Loucy (cell line): ENCODE measurements around the gene SMURF2.

Experiments used
- H2AFZ ChIP-seq: fragments of 200-600 bp; sonication (generic); 2 replicates; pipeline ENCODE4 v1.6.0; 2016; ENCODE audit warnings: antibody characterized with exemption, mild to moderate bottlenecking, low read length, moderate library complexity
- H3F3A ChIP-seq: fragments of 200-600 bp; 2 replicates; pipeline ENCODE4 v1.6.0; 2016; ENCODE audit warnings: antibody characterized with exemption, low read depth, mild to moderate bottlenecking
- H3K27me3 ChIP-seq: fragments of 200-600 bp; sonication (generic); 2 replicates; pipeline ENCODE4 v1.6.1; 2014; ENCODE audit warnings: low read length, mild to moderate bottlenecking; ENCODE audit not compliant: insufficient read depth, poor library complexity, severe bottlenecking
- H3K36me3 ChIP-seq: fragments of 200-600 bp; sonication (generic); 2 replicates; pipeline ENCODE4 v1.6.1; 2016; ENCODE audit warnings: low read length; ENCODE audit not compliant: insufficient read depth
- H3K4me1 ChIP-seq: fragments of 200-600 bp; sonication (generic); 2 replicates; pipeline ENCODE4 v1.5.1; 2014; ENCODE audit warnings: low read length, mild to moderate bottlenecking; ENCODE audit not compliant: insufficient read depth, poor library complexity, severe bottlenecking
- H3K4me2 ChIP-seq: fragments of 200-600 bp; sonication (generic); 2 replicates; pipeline ENCODE4 v1.6.0; 2014; ENCODE audit warnings: antibody characterized with exemption, low read length, low read depth, mild to moderate bottlenecking; ENCODE audit not compliant: poor library complexity, severe bottlenecking
- H3K4me3 ChIP-seq: fragments of 200-600 bp; sonication (generic); 2 replicates; pipeline ENCODE4 v1.5.1; 2014; ENCODE audit warnings: low read length, mild to moderate bottlenecking, mixed read lengths; ENCODE audit not compliant: poor library complexity, severe bottlenecking
- H3K79me2 ChIP-seq: fragments of 200-600 bp; sonication (generic); 2 replicates; pipeline ENCODE4 v1.6.1; 2014; ENCODE audit warnings: low read length; ENCODE audit not compliant: insufficient read depth
- H3K9ac ChIP-seq: fragments of 200-600 bp; sonication (generic); 2 replicates; pipeline ENCODE4 v1.6.0; 2014; ENCODE audit warnings: mild to moderate bottlenecking, low read depth, low read length, moderate library complexity; ENCODE audit not compliant: poor library complexity, severe bottlenecking
- H3K9me2 ChIP-seq: fragments of 200-600 bp; sonication (generic); replicated peaks from 2 replicates; pipeline ENCODE4 v1.6.1; 2016; ENCODE audit warnings: low read depth, low read length, mixed read lengths
- H3K9me3 ChIP-seq: fragments of 200-600 bp; sonication (generic); 2 replicates; pipeline ENCODE4 v1.6.1; 2014; ENCODE audit warnings: mild to moderate bottlenecking, antibody characterized with exemption, low read length, low read depth; ENCODE audit not compliant: insufficient read depth
- H4K20me1 ChIP-seq: fragments of 200-600 bp; sonication (generic); 2 replicates; pipeline ENCODE4 v1.6.0; 2014; ENCODE audit warnings: antibody characterized with exemption, low read length, mild to moderate bottlenecking; ENCODE audit not compliant: insufficient read depth, poor library complexity, severe bottlenecking
- EZH2phosphoT487 ChIP-seq: fragments of 200-600 bp; IDR thresholded peaks from 2 replicates; pipeline ENCODE4 v1.6.1; 2018; ENCODE audit warnings: antibody characterized with exemption, mild to moderate bottlenecking, moderate library complexity, borderline replicate concordance
- TF ChIP-seq, protein P1 (sequence below): fragments of 200-600 bp; sonication (generic); conservative IDR thresholded peaks from 2 replicates; pipeline ENCODE4 v1.5.1; 2014; ENCODE audit warnings: mild to moderate bottlenecking, antibody characterized with exemption, low read length

Gene SMURF2

DNA sequence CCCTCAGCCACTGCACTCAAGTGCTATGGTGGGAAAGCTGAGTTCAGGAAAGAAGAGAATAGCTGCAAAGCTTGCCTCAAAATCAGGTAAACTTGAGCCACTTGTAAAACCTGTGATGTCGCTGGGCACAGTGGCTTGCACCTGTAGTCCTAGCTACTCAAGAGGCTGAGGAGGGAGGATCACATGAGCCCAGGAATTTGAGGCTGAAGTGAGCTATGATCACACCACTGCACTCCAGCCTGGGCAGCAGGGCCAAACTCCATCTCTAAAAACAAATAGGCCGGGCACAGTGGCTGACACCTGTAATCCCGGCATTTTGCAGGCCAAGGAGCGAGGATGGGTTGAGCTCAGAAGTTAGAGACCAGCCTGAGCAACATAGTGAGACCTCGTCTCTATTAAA, 26.4 kb upstream of the SMURF2 start:
- no peak overlapping the region for H3K4me2 ChIP-seq
- H3K9ac ChIP-seq = no peak overlapping the region
- no peak for TF ChIP-seq EZH2phosphoT487
- TF ChIP-seq, protein P1, sequence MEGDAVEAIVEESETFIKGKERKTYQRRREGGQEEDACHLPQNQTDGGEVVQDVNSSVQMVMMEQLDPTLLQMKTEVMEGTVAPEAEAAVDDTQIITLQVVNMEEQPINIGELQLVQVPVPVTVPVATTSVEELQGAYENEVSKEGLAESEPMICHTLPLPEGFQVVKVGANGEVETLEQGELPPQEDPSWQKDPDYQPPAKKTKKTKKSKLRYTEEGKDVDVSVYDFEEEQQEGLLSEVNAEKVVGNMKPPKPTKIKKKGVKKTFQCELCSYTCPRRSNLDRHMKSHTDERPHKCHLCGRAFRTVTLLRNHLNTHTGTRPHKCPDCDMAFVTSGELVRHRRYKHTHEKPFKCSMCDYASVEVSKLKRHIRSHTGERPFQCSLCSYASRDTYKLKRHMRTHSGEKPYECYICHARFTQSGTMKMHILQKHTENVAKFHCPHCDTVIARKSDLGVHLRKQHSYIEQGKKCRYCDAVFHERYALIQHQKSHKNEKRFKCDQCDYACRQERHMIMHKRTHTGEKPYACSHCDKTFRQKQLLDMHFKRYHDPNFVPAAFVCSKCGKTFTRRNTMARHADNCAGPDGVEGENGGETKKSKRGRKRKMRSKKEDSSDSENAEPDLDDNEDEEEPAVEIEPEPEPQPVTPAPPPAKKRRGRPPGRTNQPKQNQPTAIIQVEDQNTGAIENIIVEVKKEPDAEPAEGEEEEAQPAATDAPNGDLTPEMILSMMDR = no peak

DNA sequence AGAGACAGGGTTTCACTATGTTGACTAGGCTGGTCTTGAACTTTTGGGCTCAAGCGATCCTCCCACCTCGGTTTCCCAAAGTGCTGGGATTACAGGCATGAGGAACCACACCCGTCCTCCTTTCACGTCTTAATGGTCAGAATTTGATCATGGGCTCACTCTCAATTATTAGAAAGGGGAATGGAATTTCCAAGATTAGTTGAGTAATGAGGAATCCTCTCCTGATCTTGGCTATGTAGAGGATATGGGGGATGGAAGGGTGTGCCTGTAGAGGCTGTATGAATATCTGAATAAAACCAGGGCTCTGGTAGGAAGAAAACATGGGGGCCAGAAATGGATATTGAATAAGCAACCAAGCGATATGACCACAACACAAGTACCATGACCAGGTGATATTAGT, 25.9 kb upstream of the SMURF2 start:
- H3K9me2 ChIP-seq = no peaks in the 10 kb centered on the region
- H2AFZ ChIP-seq = no peak overlapping the region
- H3K36me3 ChIP-seq = no peaks in the 10 kb centered on the region
- no peak overlapping the region for H3K4me3 ChIP-seq
- H3K9me3 ChIP-seq = no peaks in the 10 kb centered on the region
- peaks cover 4% of the 10 kb centered on the region for H3K4me1 ChIP-seq
- no peaks in the 10 kb centered on the region for H3K27me3 ChIP-seq
- no peaks in the 10 kb centered on the region for H3K79me2 ChIP-seq
- no peaks in the 10 kb centered on the region for H3F3A ChIP-seq
- H3K9ac ChIP-seq = no peak overlapping the region
- no peak for TF ChIP-seq EZH2phosphoT487
- TF ChIP-seq, protein P1 = no peak
- no peaks in the 10 kb centered on the region for H4K20me1 ChIP-seq
- no peak overlapping the region for H3K4me2 ChIP-seq

More for the DNA sequence above, 26.4 kb upstream of the SMURF2 start:
- no peak overlapping the region for H3K4me3 ChIP-seq
- no peaks in the 10 kb centered on the region for H3K79me2 ChIP-seq
- H3K27me3 ChIP-seq = no peaks in the 10 kb centered on the region
- no peak overlapping the region for H2AFZ ChIP-seq
- no peaks in the 10 kb centered on the region for H3K9me2 ChIP-seq
- no peaks in the 10 kb centered on the region for H4K20me1 ChIP-seq
- no peaks in the 10 kb centered on the region for H3K9me3 ChIP-seq
- H3K36me3 ChIP-seq = no peaks in the 10 kb centered on the region
- H3K4me1 ChIP-seq = peaks cover 3% of the 10 kb centered on the region
- H3F3A ChIP-seq = no peaks in the 10 kb centered on the region

DNA sequence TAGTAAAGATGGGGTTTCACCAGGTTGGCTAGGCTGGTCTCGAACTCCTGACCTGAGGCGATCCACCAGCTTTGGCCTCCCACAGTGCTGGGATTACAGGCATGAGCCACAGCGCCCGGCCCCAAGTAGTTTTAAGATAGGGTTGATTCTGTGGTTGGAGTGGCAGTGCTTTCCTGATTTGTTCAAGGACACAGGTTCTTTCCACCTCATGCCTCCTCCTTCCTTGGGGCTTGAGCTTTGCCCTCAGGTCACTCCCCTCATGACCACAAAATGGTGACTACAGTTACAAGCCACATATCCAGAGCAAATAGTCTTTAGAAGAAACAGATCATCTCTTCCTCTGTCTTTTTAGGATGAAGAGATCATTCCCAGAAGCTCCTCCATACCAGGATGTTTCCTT, 25.3 kb upstream of the SMURF2 start:
- Histone ChIP-seq H4K20me1 (no peaks in the 10 kb centered on the region), H3K9ac (no peak overlapping the region), H3F3A (no peaks in the 10 kb centered on the region), H3K4me1 (peaks cover 6% of the 10 kb centered on the region), H2AFZ (no peak overlapping the region), H3K9me2 (no peaks in the 10 kb centered on the region), H3K79me2 (no peaks in the 10 kb centered on the region), H3K36me3 (no peaks in the 10 kb centered on the region), H3K27me3 (no peaks in the 10 kb centered on the region), H3K9me3 (no peaks in the 10 kb centered on the region), H3K4me2 (no peak overlapping the region), H3K4me3 (no peak overlapping the region)
- TF ChIP-seq, protein P1 = no peak
